ENCODE measurements around the gene EDEM3. TPM values are rescaled to one million over a fixed set of nuclear protein-coding genes. Genes with fewer than 3 reads are reported as not detected.

The EDEM3 gene
- polyA plus RNA-seq, 1 donor (not counting 4 experiments of a cell fraction or from before 2014, with no cell fraction given): 23.6 TPM

DNA sequence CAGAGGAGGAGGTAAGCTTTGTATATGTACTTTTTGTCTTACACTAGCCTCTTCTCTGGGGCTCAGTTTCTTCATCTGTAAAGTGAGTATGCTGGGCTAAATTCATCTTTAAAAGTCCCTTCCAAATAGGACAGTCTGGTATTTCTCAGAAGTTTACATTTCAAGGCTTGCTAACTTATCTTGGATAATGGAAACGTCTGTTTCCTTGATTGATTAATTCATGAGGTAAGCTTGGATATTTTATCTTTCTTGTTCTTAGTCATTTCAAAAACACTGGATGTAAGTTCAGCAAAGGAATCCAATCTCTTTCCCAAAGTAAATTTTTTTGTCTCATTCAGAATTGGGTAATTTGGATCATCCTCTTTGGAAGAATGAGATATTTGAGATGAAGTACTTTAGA is 111.0 kb downstream of the EDEM3 start:
- no peaks in the 10 kb centered on the region for H3K9me1 ChIP-seq (ENCODE audit: control insufficient read depth, extremely low read depth, insufficient read depth, low read length)
- no peak overlapping the region for H3K27ac ChIP-seq (ENCODE audit: control insufficient read depth, insufficient read depth, low read length)
- H3K27me3 ChIP-seq (ENCODE audit: control insufficient read depth, extremely low read depth, insufficient read depth, low read length): peaks cover 8% of the 10 kb centered on the region
- H2AFZ ChIP-seq (ENCODE audit: control insufficient read depth, low read length): no peak overlapping the region
- dilution Hi-C loops (cut with MboI; ENCODE audit: extremely low pct_ligation_motif_present, low sequenced_read_pairs): no loop called here
- TF ChIP-seq EZH2 (IDR thresholded peaks at IDR 0.05; ENCODE audit: low read length): no peak
- TF ChIP-seq, protein P1, sequence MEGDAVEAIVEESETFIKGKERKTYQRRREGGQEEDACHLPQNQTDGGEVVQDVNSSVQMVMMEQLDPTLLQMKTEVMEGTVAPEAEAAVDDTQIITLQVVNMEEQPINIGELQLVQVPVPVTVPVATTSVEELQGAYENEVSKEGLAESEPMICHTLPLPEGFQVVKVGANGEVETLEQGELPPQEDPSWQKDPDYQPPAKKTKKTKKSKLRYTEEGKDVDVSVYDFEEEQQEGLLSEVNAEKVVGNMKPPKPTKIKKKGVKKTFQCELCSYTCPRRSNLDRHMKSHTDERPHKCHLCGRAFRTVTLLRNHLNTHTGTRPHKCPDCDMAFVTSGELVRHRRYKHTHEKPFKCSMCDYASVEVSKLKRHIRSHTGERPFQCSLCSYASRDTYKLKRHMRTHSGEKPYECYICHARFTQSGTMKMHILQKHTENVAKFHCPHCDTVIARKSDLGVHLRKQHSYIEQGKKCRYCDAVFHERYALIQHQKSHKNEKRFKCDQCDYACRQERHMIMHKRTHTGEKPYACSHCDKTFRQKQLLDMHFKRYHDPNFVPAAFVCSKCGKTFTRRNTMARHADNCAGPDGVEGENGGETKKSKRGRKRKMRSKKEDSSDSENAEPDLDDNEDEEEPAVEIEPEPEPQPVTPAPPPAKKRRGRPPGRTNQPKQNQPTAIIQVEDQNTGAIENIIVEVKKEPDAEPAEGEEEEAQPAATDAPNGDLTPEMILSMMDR (optimal IDR thresholded peaks at IDR 0.05 in 1 of 3, IDR thresholded peaks at IDR 0.05 in 1 of 3, conservative IDR thresholded peaks at IDR 0.05 in 1 of 3; ENCODE audit: extremely low read depth in 1 of 3, insufficient read depth in 2 of 3, low read length in 3 of 3): no peak
- H3K4me2 ChIP-seq (ENCODE audit: control insufficient read depth, extremely low read depth, insufficient read depth, low read depth, low read length): no peak overlapping the region
- H3K9ac ChIP-seq (ENCODE audit: control insufficient read depth, extremely low read depth, insufficient read depth, low read length): no peak overlapping the region
- DNase-seq (ENCODE audit: low read depth, low spot score) (no peak), FAIRE-seq (no peak)
- no peaks in the 10 kb centered on the region for H3K79me2 ChIP-seq (ENCODE audit: control insufficient read depth, insufficient read depth, low read length)
- H3K36me3 ChIP-seq (ENCODE audit: control insufficient read depth in 2 of 2, extremely low read depth in 1 of 2, insufficient read depth in 2 of 2, low read length in 2 of 2): no peaks in the 10 kb centered on the region
- H3K4me1 ChIP-seq (ENCODE audit: control insufficient read depth, extremely low read depth, insufficient read depth, low read length): no peaks in the 10 kb centered on the region
- no peaks in the 10 kb centered on the region for H3K9me3 ChIP-seq (ENCODE audit: control insufficient read depth, low read depth, low read length)
- H3K4me3 ChIP-seq (ENCODE audit: control insufficient read depth in 2 of 3, extremely low read depth in 1 of 3, insufficient read depth in 2 of 3, low read depth in 1 of 3, low read length in 3 of 3): no peak overlapping the region
- no peaks in the 10 kb centered on the region for H4K20me1 ChIP-seq (ENCODE audit: control insufficient read depth, extremely low read depth, insufficient read depth, low read length)

DNA sequence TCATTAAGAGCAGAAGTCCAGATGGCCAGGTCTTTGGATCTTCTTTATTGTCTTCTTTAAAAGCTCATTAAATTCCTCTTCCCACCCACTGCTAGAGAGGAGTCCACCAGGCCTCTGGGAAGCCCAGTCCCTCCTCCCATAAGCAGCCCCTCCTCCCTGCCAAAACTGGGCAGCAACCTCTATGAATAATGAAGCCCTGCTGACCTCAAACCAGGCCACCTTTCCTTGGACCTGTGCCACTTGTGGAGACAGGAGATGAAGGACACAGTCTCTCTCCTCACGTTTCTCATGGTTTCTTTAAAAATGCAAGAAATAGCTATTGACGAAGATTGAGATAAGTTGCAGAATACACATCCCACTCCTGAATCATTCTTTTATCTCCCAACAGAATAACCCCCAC is 112.8 kb downstream of the EDEM3 start:
- no peak for DNase-seq (ENCODE audit: low read depth, low spot score)
- Histone ChIP-seq H3K27me3 (ENCODE audit: control insufficient read depth, extremely low read depth, insufficient read depth, low read length) (peaks cover 8% of the 10 kb centered on the region), H3K36me3 (ENCODE audit: control insufficient read depth in 2 of 2, extremely low read depth in 1 of 2, insufficient read depth in 2 of 2, low read length in 2 of 2) (no peaks in the 10 kb centered on the region), H3K4me1 (ENCODE audit: control insufficient read depth, extremely low read depth, insufficient read depth, low read length) (no peaks in the 10 kb centered on the region), H4K20me1 (ENCODE audit: control insufficient read depth, extremely low read depth, insufficient read depth, low read length) (no peaks in the 10 kb centered on the region), H3K4me2 (ENCODE audit: control insufficient read depth, extremely low read depth, insufficient read depth, low read depth, low read length) (no peak overlapping the region), H3K27ac (ENCODE audit: control insufficient read depth, insufficient read depth, low read length) (no peak overlapping the region), H3K9ac (ENCODE audit: control insufficient read depth, extremely low read depth, insufficient read depth, low read length) (no peak overlapping the region), H2AFZ (ENCODE audit: control insufficient read depth, low read length) (no peak overlapping the region), H3K9me3 (ENCODE audit: control insufficient read depth, low read depth, low read length) (no peaks in the 10 kb centered on the region), H3K9me1 (ENCODE audit: control insufficient read depth, extremely low read depth, insufficient read depth, low read length) (no peaks in the 10 kb centered on the region), H3K79me2 (ENCODE audit: control insufficient read depth, insufficient read depth, low read length) (no peaks in the 10 kb centered on the region), H3K4me3 (ENCODE audit: control insufficient read depth in 2 of 3, extremely low read depth in 1 of 3, insufficient read depth in 2 of 3, low read depth in 1 of 3, low read length in 3 of 3) (no peak overlapping the region)
- TF ChIP-seq, protein P1 (optimal IDR thresholded peaks at IDR 0.05 in 1 of 3, IDR thresholded peaks at IDR 0.05 in 1 of 3, conservative IDR thresholded peaks at IDR 0.05 in 1 of 3; ENCODE audit: extremely low read depth in 1 of 3, insufficient read depth in 2 of 3, low read length in 3 of 3): no peak
- FAIRE-seq: no peak
- dilution Hi-C loops (cut with MboI; ENCODE audit: extremely low pct_ligation_motif_present, low sequenced_read_pairs): no loop called here

Measured in keratinocyte (primary cell).